SK-N-SH (cell line): ENCODE data around the gene HTR1E. TPM values are rescaled to one million over a fixed set of nuclear protein-coding genes. Genes with fewer than 3 reads are reported as not detected.
"Not testable (repeated sequence)": the region's sequence is repeated elsewhere in the genome, so short reads cannot be mapped to it uniquely, and the experiment has no call there.

Experiments used
- CTCF ChIA-PET: fragments of 300-600, 350-600 bp; formaldehyde crosslinking; extraction: SDS; loops from one replicate; lab custom pipeline; 2021; lab: Yijun Ruan, JAX
- POLR2A ChIA-PET: fragments of 350-600 bp; sonication (Branson Sonifier 250); formaldehyde crosslinking; extraction: SDS; loops from one replicate; lab custom pipeline; 2020; ENCODE audit warnings: antibody characterized with exemption, inconsistent platforms; lab: Yijun Ruan, JAX
- DNase-seq: peaks from one replicate; pipeline ENCODE4 v3.0.0; 2012
- H2AFZ ChIP-seq: fragments of 200-600 bp; sonication (generic); 2 replicates; pipeline ENCODE4 v1.8.1; 2016; ENCODE audit warnings: antibody characterized with exemption, mild to moderate bottlenecking, low read depth
- H3F3A ChIP-seq: fragments of 200-600 bp; sonication (generic); replicated peaks from 2 replicates; pipeline ENCODE3; 2016; ENCODE audit warnings: antibody characterized with exemption, mild to moderate bottlenecking; ENCODE audit not compliant: insufficient read depth
- H3K27ac ChIP-seq, 2 experiments: fragments of 200-500 bp in 1 of 2; fragments of 200-600 bp in 1 of 2; sonication (Bioruptor generic) in 1 of 2; sonication (generic), shearing (Covaris generic) in 1 of 2; 2 replicates each; pipeline versions ENCODE4 v1.5.1 to v1.6.1; 2014 to 2016; ENCODE audit warnings: low read depth in 2 of 2, inconsistent platforms in 1 of 2, low read length in 1 of 2, mild to moderate bottlenecking in 1 of 2, mixed read lengths in 1 of 2
- H3K27me3 ChIP-seq: fragments of 200-600 bp; sonication (generic), shearing (Covaris generic); 2 replicates; pipeline ENCODE4 v1.6.1; 2016; ENCODE audit warnings: mixed run types; ENCODE audit not compliant: insufficient read depth
- H3K36me3 ChIP-seq, 2 experiments: fragments of 200-500 bp in 1 of 2; fragments of 200-600 bp in 1 of 2; sonication (Bioruptor generic) in 1 of 2; sonication (generic) in 1 of 2; replicated peaks in 1 of 2; 2 replicates each; pipeline versions ENCODE3 to v1.5.1; 2014 to 2016; ENCODE audit warnings: low read length in 1 of 2, mild to moderate bottlenecking in 1 of 2; ENCODE audit not compliant: insufficient read depth in 2 of 2, control insufficient read depth in 1 of 2
- H3K4me1 ChIP-seq, 2 experiments: fragments of 200-500 bp in 1 of 2; fragments of 200-600 bp in 1 of 2; sonication (Bioruptor generic) in 1 of 2; sonication (generic), shearing (Covaris generic) in 1 of 2; 2 replicates each; pipeline versions ENCODE4 v1.5.1 to v1.6.1; 2014 to 2016; ENCODE audit warnings: low read depth in 1 of 2, low read length in 1 of 2, mixed run types in 1 of 2; ENCODE audit not compliant: insufficient read depth in 2 of 2, control insufficient read depth in 1 of 2
- H3K4me2 ChIP-seq: fragments of 200-600 bp; sonication (generic), shearing (Covaris generic); 2 replicates; pipeline ENCODE4 v1.6.1; 2017; ENCODE audit warnings: mixed run types
- H3K4me3 ChIP-seq, 2 experiments: fragments of 200-500 bp in 1 of 2; fragments of 200-600 bp in 1 of 2; sonication (Bioruptor generic) in 1 of 2; sonication (generic), shearing (Covaris generic) in 1 of 2; 2 replicates each; pipeline versions ENCODE4 v1.5.1 to v1.8.1; 2014 to 2016; ENCODE audit warnings: low read depth in 2 of 2, inconsistent platforms in 1 of 2, low read length in 1 of 2, mild to moderate bottlenecking in 1 of 2, mixed read lengths in 1 of 2, moderate library complexity in 1 of 2
- H3K79me2 ChIP-seq: fragments of 200-600 bp; sonication (generic); 2 replicates; pipeline ENCODE4 v1.8.1; 2017; ENCODE audit warnings: mild to moderate bottlenecking; ENCODE audit not compliant: insufficient read depth
- H3K9ac ChIP-seq: fragments of 200-600 bp; sonication (generic); 2 replicates; pipeline ENCODE4 v1.6.1; 2017; ENCODE audit warnings: mixed run types
- H3K9me2 ChIP-seq: fragments of 200-600 bp; sonication (generic); 2 replicates; pipeline ENCODE4 v1.6.1; 2017; ENCODE audit warnings: mixed run types
- H3K9me3 ChIP-seq: fragments of 200-600 bp; sonication (generic); 2 replicates; pipeline ENCODE4 v1.6.1; 2017; ENCODE audit warnings: mixed run types, mild to moderate bottlenecking, moderate library complexity
- H4K20me1 ChIP-seq: fragments of 200-600 bp; sonication (generic); 2 replicates; pipeline ENCODE4 v1.6.1; 2017; ENCODE audit warnings: mild to moderate bottlenecking, mixed run types; ENCODE audit not compliant: insufficient read depth
- EP300 ChIP-seq, 2 experiments: IDR thresholded peaks; 2 replicates each; pipeline versions ENCODE4 v1.4.0 to v1.6.1; 2012; ENCODE audit warnings: borderline replicate concordance in 1 of 2, low read depth in 1 of 2, low read length in 1 of 2
- EZH2phosphoT487 ChIP-seq: fragments of 200-600 bp; sonication (generic); IDR thresholded peaks from 2 replicates; pipeline ENCODE4 v1.6.1; 2017; ENCODE audit warnings: low read depth, mixed run types, mild to moderate bottlenecking, antibody characterized with exemption, moderate library complexity, borderline replicate concordance
- FOXJ3 ChIP-seq: sonication (generic); formaldehyde crosslinking; IDR thresholded peaks from 2 replicates; pipeline ENCODE4 v1.5.1; 2020; ENCODE audit warnings: mild to moderate bottlenecking, missing genetic modification reagents
- GABPA ChIP-seq: IDR thresholded peaks from 2 replicates; pipeline ENCODE4 v1.4.0; 2012; ENCODE audit warnings: low read depth, mild to moderate bottlenecking
- MXI1 ChIP-seq: IDR thresholded peaks from 2 replicates; pipeline ENCODE4 v1.6.1; 2012; ENCODE audit warnings: mild to moderate bottlenecking, low read depth, low read length, improper control_type of control experiment
- NRF1 ChIP-seq: IDR thresholded peaks from 2 replicates; pipeline ENCODE4 v1.6.1; 2012; ENCODE audit warnings: low read depth, mild to moderate bottlenecking, low read length
- POLR2AphosphoS5 ChIP-seq: IDR thresholded peaks from 2 replicates; pipeline ENCODE4 v1.6.1; 2012; ENCODE audit warnings: low read depth, low read length
- RFX5 ChIP-seq: IDR thresholded peaks from 2 replicates; pipeline ENCODE4 v1.6.1; 2012; ENCODE audit warnings: mild to moderate bottlenecking, improper control_type of control experiment, low read length
- RXRA ChIP-seq: IDR thresholded peaks from 2 replicates; pipeline ENCODE4 v1.4.0; 2012; ENCODE audit warnings: low read depth, mild to moderate bottlenecking, borderline replicate concordance
- SIN3A ChIP-seq: IDR thresholded peaks from 2 replicates; pipeline ENCODE4 v1.6.1; 2012; ENCODE audit warnings: low read depth, mild to moderate bottlenecking, low read length, moderate library complexity, borderline replicate concordance
- TAF1 ChIP-seq: IDR thresholded peaks from 2 replicates; pipeline ENCODE4 v1.6.1; 2012; ENCODE audit warnings: low read depth, mild to moderate bottlenecking, low read length, moderate library complexity, borderline replicate concordance
- TCF12 ChIP-seq: IDR thresholded peaks from 2 replicates; pipeline ENCODE4 v1.4.0; 2012
- TEAD4 ChIP-seq: IDR thresholded peaks from 2 replicates; pipeline ENCODE4 v1.4.0; 2012; ENCODE audit warnings: mild to moderate bottlenecking, borderline replicate concordance; ENCODE audit not compliant: insufficient read depth
- YY1 ChIP-seq: IDR thresholded peaks from 2 replicates; pipeline ENCODE4 v1.4.0; 2012; ENCODE audit warnings: low read depth, mild to moderate bottlenecking
- WGBS: methylation state at CpG from one replicate; pipeline ENCODE4 v1.1.6; 2017; ENCODE audit warnings: low lambda C conversion rate; 5-methylcytosine and 5-hydroxymethylcytosine counted together
- polyA plus RNA-seq, 3 experiments: library from polyadenylated mRNA; depleted of rRNA; stranded (reverse); fragments of >200 nt; gene quantifications; 2 replicates each; pipeline ENCODE4 v1.2.3, GENCODE V29; 2012
- TF ChIP-seq, protein P1 (sequence below): fragments of 150-350 bp; IDR thresholded peaks from 2 replicates; pipeline ENCODE4 v1.6.1; 2016; ENCODE audit warnings: mild to moderate bottlenecking, low read depth, low read length
- TF ChIP-seq, protein P2 (sequence below): IDR thresholded peaks from 2 replicates; pipeline ENCODE4 v1.4.0; 2012; ENCODE audit warnings: low read depth, borderline replicate concordance
- TF ChIP-seq, protein P3 (sequence below): fragments of 150-350 bp; IDR thresholded peaks from 2 replicates; pipeline ENCODE4 v1.6.1; 2017; ENCODE audit warnings: antibody characterized with exemption, low read length, low read depth, borderline replicate concordance

HTR1E gene
- polyA plus RNA-seq, 1 of the 3 experiments (the other 2 are of a cell fraction) = 0.02 TPM

DNA sequence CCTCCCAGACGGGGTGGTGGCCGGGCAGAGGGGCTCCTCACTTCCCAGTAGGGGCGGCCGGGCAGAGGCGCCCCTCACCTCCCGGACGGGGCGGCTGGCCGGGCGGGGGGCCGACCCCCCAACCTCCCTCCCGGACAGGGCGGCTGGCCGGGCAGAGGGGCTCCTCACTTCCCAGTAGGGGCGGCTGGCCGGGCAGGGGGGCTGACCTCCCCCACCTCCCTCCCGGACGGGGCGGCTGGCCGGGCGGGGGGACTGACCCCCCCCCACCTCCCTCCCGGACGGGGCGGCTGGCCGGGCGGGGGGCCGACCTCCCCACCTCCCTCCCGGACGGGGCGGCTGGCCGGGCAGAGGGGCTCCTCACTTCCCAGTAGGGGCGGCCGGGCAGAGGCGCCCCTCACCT is 72.3 kb downstream of the HTR1E start:
- H3K4me1 ChIP-seq, H2AFZ ChIP-seq, DNase-seq, H4K20me1 ChIP-seq, H3K27ac ChIP-seq, H3K4me3 ChIP-seq, CTCF ChIA-PET, H3K36me3 ChIP-seq, POLR2A ChIA-PET, H3F3A ChIP-seq, H3K4me2 ChIP-seq, H3K9ac ChIP-seq, H3K27me3 ChIP-seq, H3K79me2 ChIP-seq, H3K9me2 ChIP-seq, H3K9me3 ChIP-seq: not testable (repeated sequence)
- no CpG with 5 or more reads among the region's 34 CpGs for WGBS

DNA sequence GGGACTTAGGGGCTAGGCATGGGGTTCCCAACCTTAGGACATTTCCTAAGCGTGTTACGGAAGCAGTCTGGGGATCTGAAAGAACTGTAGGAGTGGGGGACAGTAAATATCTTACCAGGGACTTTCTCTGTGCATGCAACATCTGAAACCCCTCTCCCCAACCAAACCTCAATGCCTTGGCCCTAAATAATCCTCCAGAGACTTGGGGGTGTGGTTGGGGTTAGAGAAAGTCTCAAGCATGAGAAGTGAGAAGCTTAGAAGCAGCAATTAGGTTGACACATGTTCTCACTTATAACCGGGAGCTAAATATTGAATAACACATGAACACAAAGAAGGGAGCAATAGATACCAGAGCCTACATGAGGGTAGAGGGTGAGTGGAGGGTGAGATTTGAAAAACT is 74.7 kb downstream of the HTR1E start:
- POLR2A ChIA-PET = no interaction called here
- WGBS = 62% methylated on average over 3 of the region's 3 CpGs

DNA sequence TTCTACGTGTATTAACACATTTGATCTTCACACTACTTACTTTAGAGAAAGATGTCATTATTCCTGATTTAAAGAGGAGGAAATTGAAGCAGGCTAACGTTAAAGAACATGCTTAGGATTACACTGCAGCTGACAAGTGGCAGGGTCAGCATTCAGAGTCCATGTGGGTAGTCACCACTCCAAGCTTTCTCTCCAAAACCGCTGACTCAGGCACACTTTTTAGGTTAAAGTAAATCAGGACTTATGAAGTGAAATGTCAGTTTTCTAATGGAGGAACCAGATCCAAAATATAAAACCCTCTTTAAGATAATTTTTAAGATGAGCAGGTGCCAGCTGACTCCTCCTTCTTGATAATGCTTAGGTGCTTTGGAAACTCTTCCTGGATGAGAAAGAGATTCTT is 75.4 kb downstream of the HTR1E start:
- H3K79me2 ChIP-seq = no peaks in the 10 kb centered on the region
- no peak for TF ChIP-seq EP300 (IDR thresholded peaks at IDR 0.05; ENCODE audit: borderline replicate concordance in 1 of 2, low read depth in 1 of 2, low read length in 1 of 2)
- no peak for TF ChIP-seq POLR2AphosphoS5
- TF ChIP-seq NRF1 = no peak
- TF ChIP-seq SIN3A = no peak
- no peak for TF ChIP-seq TEAD4
- no peak for TF ChIP-seq TAF1
- TF ChIP-seq GABPA = no peak
- TF ChIP-seq FOXJ3 = no peak
- TF ChIP-seq, protein P1, sequence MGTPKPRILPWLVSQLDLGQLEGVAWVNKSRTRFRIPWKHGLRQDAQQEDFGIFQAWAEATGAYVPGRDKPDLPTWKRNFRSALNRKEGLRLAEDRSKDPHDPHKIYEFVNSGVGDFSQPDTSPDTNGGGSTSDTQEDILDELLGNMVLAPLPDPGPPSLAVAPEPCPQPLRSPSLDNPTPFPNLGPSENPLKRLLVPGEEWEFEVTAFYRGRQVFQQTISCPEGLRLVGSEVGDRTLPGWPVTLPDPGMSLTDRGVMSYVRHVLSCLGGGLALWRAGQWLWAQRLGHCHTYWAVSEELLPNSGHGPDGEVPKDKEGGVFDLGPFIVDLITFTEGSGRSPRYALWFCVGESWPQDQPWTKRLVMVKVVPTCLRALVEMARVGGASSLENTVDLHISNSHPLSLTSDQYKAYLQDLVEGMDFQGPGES = no peak
- no peak for TF ChIP-seq TCF12
- no peaks in the 10 kb centered on the region for H3K4me1 ChIP-seq
- no peak overlapping the region for H3K27ac ChIP-seq
- CTCF ChIA-PET = no interaction called here
- no peaks in the 10 kb centered on the region for H3K9me2 ChIP-seq
- no peak overlapping the region for H3K9ac ChIP-seq
- no peak overlapping the region for H2AFZ ChIP-seq
- no peak overlapping the region for H3K4me2 ChIP-seq
- WGBS = 15% methylated on average over 3 of the region's 3 CpGs
- no peaks in the 10 kb centered on the region for H3F3A ChIP-seq
- no peaks in the 10 kb centered on the region for H3K9me3 ChIP-seq
- POLR2A ChIA-PET = no interaction called here
- no peak overlapping the region for H3K4me3 ChIP-seq
- no peaks in the 10 kb centered on the region for H3K36me3 ChIP-seq
- DNase-seq = no peak
- H3K27me3 ChIP-seq = no peaks in the 10 kb centered on the region
- H4K20me1 ChIP-seq = no peaks in the 10 kb centered on the region

More for the DNA sequence above, 74.7 kb downstream of the HTR1E start:
- no peak overlapping the region for H3K9ac ChIP-seq
- CTCF ChIA-PET = no interaction called here
- no peak for TF ChIP-seq RFX5
- TF ChIP-seq FOXJ3 = no peak
- no peak for TF ChIP-seq TAF1
- TF ChIP-seq EZH2phosphoT487 = no peak
- TF ChIP-seq TEAD4 = no peak
- TF ChIP-seq SIN3A = no peak
- TF ChIP-seq YY1 = no peak
- TF ChIP-seq, protein P2, sequence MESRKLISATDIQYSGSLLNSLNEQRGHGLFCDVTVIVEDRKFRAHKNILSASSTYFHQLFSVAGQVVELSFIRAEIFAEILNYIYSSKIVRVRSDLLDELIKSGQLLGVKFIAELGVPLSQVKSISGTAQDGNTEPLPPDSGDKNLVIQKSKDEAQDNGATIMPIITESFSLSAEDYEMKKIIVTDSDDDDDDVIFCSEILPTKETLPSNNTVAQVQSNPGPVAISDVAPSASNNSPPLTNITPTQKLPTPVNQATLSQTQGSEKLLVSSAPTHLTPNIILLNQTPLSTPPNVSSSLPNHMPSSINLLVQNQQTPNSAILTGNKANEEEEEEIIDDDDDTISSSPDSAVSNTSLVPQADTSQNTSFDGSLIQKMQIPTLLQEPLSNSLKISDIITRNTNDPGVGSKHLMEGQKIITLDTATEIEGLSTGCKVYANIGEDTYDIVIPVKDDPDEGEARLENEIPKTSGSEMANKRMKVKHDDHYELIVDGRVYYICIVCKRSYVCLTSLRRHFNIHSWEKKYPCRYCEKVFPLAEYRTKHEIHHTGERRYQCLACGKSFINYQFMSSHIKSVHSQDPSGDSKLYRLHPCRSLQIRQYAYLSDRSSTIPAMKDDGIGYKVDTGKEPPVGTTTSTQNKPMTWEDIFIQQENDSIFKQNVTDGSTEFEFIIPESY = no peak
- TF ChIP-seq, protein P3, sequence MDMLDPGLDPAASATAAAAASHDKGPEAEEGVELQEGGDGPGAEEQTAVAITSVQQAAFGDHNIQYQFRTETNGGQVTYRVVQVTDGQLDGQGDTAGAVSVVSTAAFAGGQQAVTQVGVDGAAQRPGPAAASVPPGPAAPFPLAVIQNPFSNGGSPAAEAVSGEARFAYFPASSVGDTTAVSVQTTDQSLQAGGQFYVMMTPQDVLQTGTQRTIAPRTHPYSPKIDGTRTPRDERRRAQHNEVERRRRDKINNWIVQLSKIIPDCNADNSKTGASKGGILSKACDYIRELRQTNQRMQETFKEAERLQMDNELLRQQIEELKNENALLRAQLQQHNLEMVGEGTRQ = no peak
- TF ChIP-seq MXI1 = no peak
- no peak for TF ChIP-seq RXRA
- no peaks in the 10 kb centered on the region for H3K27me3 ChIP-seq
- H3K27ac ChIP-seq = no peak overlapping the region
- no peaks in the 10 kb centered on the region for H3K4me1 ChIP-seq
- H3K4me2 ChIP-seq = no peak overlapping the region
- H3K4me3 ChIP-seq = no peak overlapping the region
- no peak for DNase-seq
- H3K9me2 ChIP-seq = no peaks in the 10 kb centered on the region
- H3K79me2 ChIP-seq = no peaks in the 10 kb centered on the region
- no peak overlapping the region for H2AFZ ChIP-seq
- H3K36me3 ChIP-seq = no peaks in the 10 kb centered on the region
- no peaks in the 10 kb centered on the region for H4K20me1 ChIP-seq
- H3K9me3 ChIP-seq = no peaks in the 10 kb centered on the region
- no peaks in the 10 kb centered on the region for H3F3A ChIP-seq
